ENCODE data around the gene VARS1. TPM values are rescaled to one million over a fixed set of nuclear protein-coding genes. Genes with fewer than 3 reads are reported as not detected.
"Not testable (repeated sequence)": the region's sequence is repeated elsewhere in the genome, so short reads cannot be mapped to it uniquely, and the experiment has no call there.

Gene VARS1
- total and polyA plus RNA-seq, 2 donors (not counting 1 experiment from before 2014, with no cell fraction given): 16.0 to 53.5 TPM

- Histone ChIP-seq H3K9ac (ENCODE audit: insufficient read depth, low read length) (peak overlapping the region; percentile 58), H3K36me3 (ENCODE audit: control insufficient read depth, insufficient read depth, low read length) (no peaks in the 10 kb centered on the region), H3K27me3 (ENCODE audit: control insufficient read depth, insufficient read depth, low read length) (no peaks in the 10 kb centered on the region), H3K4me1 (ENCODE audit: control insufficient read depth, extremely low read depth, insufficient read depth, low read length) (peaks cover 9% of the 10 kb centered on the region), H3K79me2 (ENCODE audit: control insufficient read depth, insufficient read depth, low read length) (peaks cover 17% of the 10 kb centered on the region), H3K4me2 (ENCODE audit: extremely low read depth, insufficient read depth, low read length) (peak overlapping the region; percentile 98), H3K4me3 (replicated peaks in 1 of 4; ENCODE audit: control extremely low read depth in 1 of 4, insufficient read depth in 1 of 4, low read depth in 3 of 4, low read length in 4 of 4) (peak overlapping the region; percentile 61 to 76 (median 66)), H2AFZ (ENCODE audit: low read length) (peak overlapping the region; percentile 36), H4K20me1 (ENCODE audit: control insufficient read depth, extremely low read depth, insufficient read depth, low read length) (no peaks in the 10 kb centered on the region), H3K9me3 (ENCODE audit: control insufficient read depth, insufficient read depth, low read depth, low read length) (no peaks in the 10 kb centered on the region), H3K27ac (ENCODE audit: insufficient read depth, low read length) (peak overlapping the region; percentile 84)
- TF ChIP-seq EZH2 (IDR thresholded peaks at IDR 0.05; ENCODE audit: low read length, missing control alignments): no peak
- TF ChIP-seq, protein P1, sequence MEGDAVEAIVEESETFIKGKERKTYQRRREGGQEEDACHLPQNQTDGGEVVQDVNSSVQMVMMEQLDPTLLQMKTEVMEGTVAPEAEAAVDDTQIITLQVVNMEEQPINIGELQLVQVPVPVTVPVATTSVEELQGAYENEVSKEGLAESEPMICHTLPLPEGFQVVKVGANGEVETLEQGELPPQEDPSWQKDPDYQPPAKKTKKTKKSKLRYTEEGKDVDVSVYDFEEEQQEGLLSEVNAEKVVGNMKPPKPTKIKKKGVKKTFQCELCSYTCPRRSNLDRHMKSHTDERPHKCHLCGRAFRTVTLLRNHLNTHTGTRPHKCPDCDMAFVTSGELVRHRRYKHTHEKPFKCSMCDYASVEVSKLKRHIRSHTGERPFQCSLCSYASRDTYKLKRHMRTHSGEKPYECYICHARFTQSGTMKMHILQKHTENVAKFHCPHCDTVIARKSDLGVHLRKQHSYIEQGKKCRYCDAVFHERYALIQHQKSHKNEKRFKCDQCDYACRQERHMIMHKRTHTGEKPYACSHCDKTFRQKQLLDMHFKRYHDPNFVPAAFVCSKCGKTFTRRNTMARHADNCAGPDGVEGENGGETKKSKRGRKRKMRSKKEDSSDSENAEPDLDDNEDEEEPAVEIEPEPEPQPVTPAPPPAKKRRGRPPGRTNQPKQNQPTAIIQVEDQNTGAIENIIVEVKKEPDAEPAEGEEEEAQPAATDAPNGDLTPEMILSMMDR (conservative IDR thresholded peaks at IDR 0.05 in 1 of 2, IDR thresholded peaks at IDR 0.05 in 1 of 2; ENCODE audit: low read depth in 1 of 2, low read length in 2 of 2): no peak
- peak; percentile 76 to 92 for DNase-seq (ENCODE audit: low read depth in 2 of 2)
Observed at GRCh38 chr6:31822036-31822821, 26.7 kb upstream of the VARS1 start.

DNA sequence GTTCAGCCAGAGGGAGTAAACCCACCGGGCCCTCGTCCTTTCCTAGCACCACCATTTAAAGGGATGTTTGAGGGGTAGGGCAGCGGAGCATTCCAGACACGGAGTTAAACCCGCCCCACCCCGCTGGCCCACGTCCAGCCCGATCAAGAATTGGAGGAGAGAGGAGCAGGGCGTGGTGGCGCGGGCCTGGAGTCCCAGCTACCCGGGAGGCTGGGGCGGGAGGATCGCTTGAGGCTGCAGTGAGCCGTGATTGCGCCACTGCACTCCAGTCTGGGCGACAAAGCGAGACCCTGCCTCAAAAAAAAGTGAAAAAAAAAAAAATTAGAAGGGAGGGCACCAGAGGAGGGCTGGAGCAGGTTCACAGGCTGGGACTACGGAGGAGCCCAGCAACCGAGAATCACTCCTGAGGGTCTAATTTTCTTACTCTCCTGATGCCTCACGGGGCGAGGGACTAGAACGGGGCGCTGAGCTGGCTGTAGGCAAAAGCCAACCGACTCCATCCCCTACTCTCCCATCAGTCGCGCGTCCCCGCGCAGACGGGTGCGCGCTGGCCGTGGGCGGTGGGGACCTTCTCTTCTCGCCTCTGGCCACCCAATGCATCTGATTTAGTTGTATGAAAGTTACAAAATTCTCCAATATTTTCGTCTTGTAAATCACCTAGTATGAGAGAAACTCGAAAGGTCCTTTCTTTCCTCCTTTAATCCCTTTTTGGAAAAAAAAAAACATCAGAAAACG, 25.9 kb upstream of the VARS1 start:
- Histone ChIP-seq H3K9ac (ENCODE audit: insufficient read depth, low read length) (peak overlapping the region; percentile 76), H2AFZ (ENCODE audit: low read length) (peak overlapping the region; percentile 71), H3K79me2 (ENCODE audit: control insufficient read depth, insufficient read depth, low read length) (peaks cover 18% of the 10 kb centered on the region), H3K36me3 (ENCODE audit: control insufficient read depth, insufficient read depth, low read length) (no peaks in the 10 kb centered on the region), H3K4me3 (replicated peaks in 1 of 4; ENCODE audit: control extremely low read depth in 1 of 4, insufficient read depth in 1 of 4, low read depth in 3 of 4, low read length in 4 of 4) (peak overlapping the region; percentile 61 to 76 (median 66)), H3K27ac (ENCODE audit: insufficient read depth, low read length) (peak overlapping the region; percentile 82), H3K9me3 (ENCODE audit: control insufficient read depth, insufficient read depth, low read depth, low read length) (no peaks in the 10 kb centered on the region), H3K27me3 (ENCODE audit: control insufficient read depth, insufficient read depth, low read length) (no peaks in the 10 kb centered on the region), H4K20me1 (ENCODE audit: control insufficient read depth, extremely low read depth, insufficient read depth, low read length) (no peaks in the 10 kb centered on the region), H3K4me1 (ENCODE audit: control insufficient read depth, extremely low read depth, insufficient read depth, low read length) (peaks cover 8% of the 10 kb centered on the region), H3K4me2 (ENCODE audit: extremely low read depth, insufficient read depth, low read length) (peak overlapping the region; percentile 98)
- TF ChIP-seq, protein P1 (conservative IDR thresholded peaks at IDR 0.05 in 1 of 2, IDR thresholded peaks at IDR 0.05 in 1 of 2; ENCODE audit: low read depth in 1 of 2, low read length in 2 of 2): no peak
- no peak for TF ChIP-seq EZH2 (IDR thresholded peaks at IDR 0.05; ENCODE audit: low read length, missing control alignments)
- peak; percentile 39 to 48 for DNase-seq (ENCODE audit: low read depth in 2 of 2)

DNA sequence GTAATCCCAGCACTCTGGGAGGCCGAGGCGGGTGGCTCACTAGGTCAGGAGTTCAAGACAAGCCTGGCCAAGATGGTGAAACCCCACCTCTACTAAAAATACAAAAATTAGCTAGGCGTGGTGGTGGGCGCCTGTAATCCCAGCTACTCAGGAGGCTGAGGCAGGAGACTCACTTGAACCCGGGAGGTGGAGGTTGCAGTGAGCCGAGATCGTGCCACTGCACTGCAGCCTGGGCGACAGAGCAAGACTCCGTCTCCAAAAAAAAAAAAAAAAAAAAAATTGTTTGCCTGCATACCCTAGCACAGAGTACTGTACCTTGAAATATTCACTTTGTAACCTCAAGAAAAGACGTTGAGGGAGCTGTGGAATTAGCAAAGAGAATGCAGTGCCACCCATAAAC, 24.8 kb upstream of the VARS1 start:
- H3K9ac ChIP-seq (ENCODE audit: insufficient read depth, low read length); H3K27ac ChIP-seq (ENCODE audit: insufficient read depth, low read length): not testable (repeated sequence)
- H3K79me2 ChIP-seq (ENCODE audit: control insufficient read depth, insufficient read depth, low read length): peaks cover 20% of the 10 kb centered on the region

More for the DNA sequence above, 24.8 kb upstream of the VARS1 start:
- not testable (repeated sequence) for H2AFZ ChIP-seq (ENCODE audit: low read length); H3K27me3 ChIP-seq (ENCODE audit: control insufficient read depth, insufficient read depth, low read length); H3K4me3 ChIP-seq (replicated peaks in 1 of 4; ENCODE audit: control extremely low read depth in 1 of 4, insufficient read depth in 1 of 4, low read depth in 3 of 4, low read length in 4 of 4); H3K4me2 ChIP-seq (ENCODE audit: extremely low read depth, insufficient read depth, low read length); H4K20me1 ChIP-seq (ENCODE audit: control insufficient read depth, extremely low read depth, insufficient read depth, low read length); H3K9me3 ChIP-seq (ENCODE audit: control insufficient read depth, insufficient read depth, low read depth, low read length); DNase-seq (ENCODE audit: low read depth in 2 of 2); H3K4me1 ChIP-seq (ENCODE audit: control insufficient read depth, extremely low read depth, insufficient read depth, low read length); H3K36me3 ChIP-seq (ENCODE audit: control insufficient read depth, insufficient read depth, low read length)
